HCT116 (cell line): ENCODE results near the gene SEC62. TPM values are rescaled to one million over a fixed set of nuclear protein-coding genes. Genes with fewer than 3 reads are reported as not detected.

Source experiments
- ATAC-seq: fragments of 200-7000 bp; cut with Tn5 transposase; 2 replicates; pipeline ENCODE4 v1.9.1; 2020; ENCODE audit warnings: mild to moderate bottlenecking, moderate library complexity
- BruUV-seq: library from RNA; stranded (reverse); fragments of 400-500 nt; replicated peaks from 2 replicates; lab custom pipeline; 2021; lab: Mats Ljungman, UMichigan
- CTCF ChIA-PET: fragments of 300-600 bp; sonication (Branson Sonifier 250); formaldehyde crosslinking; loops from one replicate; lab custom pipeline; 2021; ENCODE audit warnings: antibody characterized with exemption; lab: Charles Lee
- POLR2A ChIA-PET: fragments of 300-600, 350-600 bp; sonication (Branson Sonifier 250); formaldehyde crosslinking; loops from one replicate; lab custom pipeline; 2021; ENCODE audit warnings: antibody characterized with exemption; lab: Charles Lee
- RAD21 ChIA-PET, 2 experiments: fragments of 300-600 bp; sonication (Branson Sonifier 250); formaldehyde crosslinking; loops; one replicate each; lab custom pipeline; 2023; ENCODE audit warnings: low total read pairs in 2 of 2; ENCODE audit not compliant: uncharacterized antibody in 2 of 2, unreplicated experiment in 2 of 2, low non-redundant PET in 1 of 2; lab: Charles Lee
- DNase-seq: peaks from one replicate; pipeline ENCODE4 v3.0.0-alpha.2; 2010; ENCODE audit warnings: low read depth, low spot score
- H2AFZ ChIP-seq: fragments of 200-600 bp; shearing (Covaris generic), sonication (generic); 2 replicates; pipeline ENCODE4 v1.6.1; 2017; ENCODE audit warnings: low read depth, mixed run types, mixed read lengths, antibody characterized with exemption, low read length; ENCODE audit not compliant: poor library complexity, severe bottlenecking
- H3K27ac ChIP-seq: 2 replicates; pipeline ENCODE4 v1.5.1; 2012; ENCODE audit warnings: low read depth, low read length
- H3K27me3 ChIP-seq: fragments of 200-600 bp; sonication (generic); 2 replicates; pipeline ENCODE4 v1.6.1; 2016; ENCODE audit warnings: mixed run types, low read length, mixed read lengths; ENCODE audit not compliant: insufficient read depth
- H3K36me3 ChIP-seq, 2 experiments: fragments of 200-500 bp in 1 of 2; fragments of 200-600 bp in 1 of 2; sonication (Bioruptor generic) in 1 of 2; sonication (generic) in 1 of 2; 2 replicates each; pipeline versions ENCODE4 v1.5.1 to v1.6.1; 2014 to 2016; ENCODE audit warnings: low read length in 2 of 2, inconsistent platforms in 1 of 2, mixed read lengths in 1 of 2, mixed run types in 1 of 2; ENCODE audit not compliant: insufficient read depth in 2 of 2, control insufficient read depth in 1 of 2
- H3K4me1 ChIP-seq, 2 experiments: fragments of 200-600 bp in 1 of 2; sonication (generic) in 1 of 2; 2 replicates each; pipeline versions ENCODE4 v1.5.1 to v1.6.1; 2012 to 2017; ENCODE audit warnings: low read length in 2 of 2, inconsistent platforms in 1 of 2, mild to moderate bottlenecking in 1 of 2, mixed read lengths in 1 of 2, mixed run types in 1 of 2, moderate library complexity in 1 of 2; ENCODE audit not compliant: insufficient read depth in 2 of 2, control insufficient read depth in 1 of 2
- H3K4me2 ChIP-seq: fragments of 200-600 bp; sonication (generic); 2 replicates; pipeline ENCODE4 v1.6.1; 2017; ENCODE audit warnings: mixed run types, low read length, mixed read lengths
- H3K4me3 ChIP-seq, 2 experiments: fragments of 200-600 bp in 1 of 2; sonication (generic) in 1 of 2; replicated peaks in 1 of 2; 2 replicates each; pipeline ENCODE4 v1.5.1; 2011 to 2016; ENCODE audit warnings: low read length in 2 of 2, control low read depth in 1 of 2, low read depth in 1 of 2, mild to moderate bottlenecking in 1 of 2, mixed read lengths in 1 of 2, mixed run types in 1 of 2
- H3K79me2 ChIP-seq: fragments of 200-600 bp; sonication (generic); 2 replicates; pipeline ENCODE4 v1.6.1; 2017; ENCODE audit warnings: mild to moderate bottlenecking, mixed run types, low read length, moderate library complexity, mixed read lengths; ENCODE audit not compliant: insufficient read depth
- H3K9ac ChIP-seq: fragments of 200-600 bp; sonication (generic); 2 replicates; pipeline ENCODE4 v1.6.1; 2016; ENCODE audit warnings: low read length, mixed read lengths
- H3K9me2 ChIP-seq: fragments of 200-600 bp; sonication (generic), shearing (Covaris generic); 2 replicates; pipeline ENCODE4 v1.6.1; 2017; ENCODE audit warnings: mixed run types, mild to moderate bottlenecking, moderate library complexity; ENCODE audit not compliant: insufficient read depth
- H3K9me3 ChIP-seq, 2 experiments: fragments of 200-500 bp in 1 of 2; fragments of 200-600 bp in 1 of 2; sonication (Bioruptor generic) in 1 of 2; sonication (generic) in 1 of 2; 2 replicates each; pipeline ENCODE4 v1.6.1; 2014 to 2017; ENCODE audit warnings: low read length in 2 of 2, mixed read lengths in 2 of 2, inconsistent platforms in 1 of 2, low read depth in 1 of 2, mild to moderate bottlenecking in 1 of 2, mixed run types in 1 of 2, moderate library complexity in 1 of 2; ENCODE audit not compliant: control insufficient read depth in 1 of 2, insufficient read depth in 1 of 2
- H4K20me1 ChIP-seq: fragments of 200-600 bp; sonication (generic), shearing (Covaris generic); 2 replicates; pipeline ENCODE4 v1.6.1; 2017; ENCODE audit warnings: mixed run types, mild to moderate bottlenecking, moderate library complexity; ENCODE audit not compliant: insufficient read depth
- CBX3 ChIP-seq: IDR thresholded peaks from 2 replicates; pipeline ENCODE4 v1.6.1; 2012; ENCODE audit warnings: low read depth
- ELF1 ChIP-seq: IDR thresholded peaks from 2 replicates; pipeline ENCODE4 v1.6.1; 2012; ENCODE audit warnings: low read depth, borderline replicate concordance
- POLR2A ChIP-seq: IDR thresholded peaks from 2 replicates; pipeline ENCODE4 v1.7.0; 2011; ENCODE audit warnings: borderline replicate concordance; ENCODE audit not compliant: insufficient read depth, insufficient read length; ENCODE audit errors: extremely low read depth
- SIN3A ChIP-seq: IDR thresholded peaks from 2 replicates; pipeline ENCODE4 v1.6.1; 2012; ENCODE audit warnings: low read depth
- ZNF274 ChIP-seq: fragments of 200-500 bp; sonication (Bioruptor generic); IDR thresholded peaks from 2 replicates; pipeline ENCODE4 v1.6.1; 2014; ENCODE audit warnings: mild to moderate bottlenecking, low read depth, low read length, inconsistent platforms
- intact Hi-C: fragments of 100-400 bp; cut with micrococcal nuclease; formaldehyde crosslinking; loops from 2 replicates; pipeline ENCODE4 v1.10.0; 2022
- total RNA-seq: library from RNA; stranded (reverse); gene quantifications from one replicate; pipeline ENCODE4 v1.2.1, GENCODE V29; 2021; ENCODE audit not compliant: unreplicated experiment
- TF ChIP-seq, protein P1 (sequence below), 3 experiments: fragments of 200-600 bp in 1 of 3; sonication (generic) in 1 of 3; IDR thresholded peaks in 2 of 3; conservative IDR thresholded peaks in 1 of 3; 2 replicates each; pipeline ENCODE4 v1.5.1; 2012 to 2017; ENCODE audit warnings: low read depth in 2 of 3, low read length in 2 of 3, antibody characterized with exemption in 1 of 3, borderline replicate concordance in 1 of 3, control low read depth in 1 of 3, mild to moderate bottlenecking in 1 of 3, mixed read lengths in 1 of 3, mixed run types in 1 of 3, moderate library complexity in 1 of 3; ENCODE audit not compliant: insufficient read depth in 1 of 3
- TF ChIP-seq, protein P2 (sequence below): IDR thresholded peaks from 2 replicates; pipeline ENCODE4 v1.6.1; 2012; ENCODE audit warnings: low read depth
- TF ChIP-seq, protein P3 (sequence below): IDR thresholded peaks from 2 replicates; pipeline ENCODE4 v1.6.1; 2012
- TF ChIP-seq, protein P4 (sequence below): IDR thresholded peaks from 2 replicates; pipeline ENCODE4 v1.6.1; 2012
- TF ChIP-seq, protein P5 (sequence below): IDR thresholded peaks from 2 replicates; pipeline ENCODE4 v1.6.1; 2011; ENCODE audit warnings: mild to moderate bottlenecking, low read length, moderate library complexity; ENCODE audit not compliant: insufficient replicate concordance; ENCODE audit errors: extremely low read depth

Gene SEC62
- total RNA-seq, 1 experiment from 2014 or later = 55.4 TPM

DNA sequence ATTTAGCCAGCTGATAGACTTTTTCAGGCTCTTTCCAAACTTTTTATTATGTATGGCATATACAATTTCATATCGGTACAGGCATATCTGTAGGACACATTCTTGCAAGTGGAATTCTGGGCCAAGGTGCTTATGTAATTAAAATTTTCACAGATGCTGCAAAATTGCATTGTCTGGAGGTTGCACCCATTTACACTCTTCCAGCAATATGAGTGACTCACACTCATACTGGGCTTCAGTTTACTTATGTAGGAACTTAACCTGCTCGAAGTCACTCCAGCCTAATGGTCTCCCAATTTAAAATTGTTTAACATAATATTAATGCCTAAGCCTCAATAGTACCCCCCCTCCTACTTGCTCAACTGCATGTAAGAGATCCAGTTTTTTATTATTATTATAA is 11.2 kb upstream of the SEC62 start:
- Histone ChIP-seq H3K9me2 (no peaks in the 10 kb centered on the region), H3K4me3 (no peak overlapping the region), H3K4me2 (no peak overlapping the region), H3K27ac (no peak overlapping the region), H3K9me3 (no peaks in the 10 kb centered on the region), H3K79me2 (no peaks in the 10 kb centered on the region), H3K4me1 (no peaks in the 10 kb centered on the region), H3K9ac (no peak overlapping the region), H4K20me1 (no peaks in the 10 kb centered on the region), H2AFZ (no peak overlapping the region), H3K36me3 (no peaks in the 10 kb centered on the region), H3K27me3 (no peaks in the 10 kb centered on the region)
- ChIA-PET RAD21 (no interaction called here), CTCF (no interaction called here), POLR2A (no interaction called here)
- DNase-seq (no peak), ATAC-seq (no peak)
- TF ChIP-seq, protein P1, sequence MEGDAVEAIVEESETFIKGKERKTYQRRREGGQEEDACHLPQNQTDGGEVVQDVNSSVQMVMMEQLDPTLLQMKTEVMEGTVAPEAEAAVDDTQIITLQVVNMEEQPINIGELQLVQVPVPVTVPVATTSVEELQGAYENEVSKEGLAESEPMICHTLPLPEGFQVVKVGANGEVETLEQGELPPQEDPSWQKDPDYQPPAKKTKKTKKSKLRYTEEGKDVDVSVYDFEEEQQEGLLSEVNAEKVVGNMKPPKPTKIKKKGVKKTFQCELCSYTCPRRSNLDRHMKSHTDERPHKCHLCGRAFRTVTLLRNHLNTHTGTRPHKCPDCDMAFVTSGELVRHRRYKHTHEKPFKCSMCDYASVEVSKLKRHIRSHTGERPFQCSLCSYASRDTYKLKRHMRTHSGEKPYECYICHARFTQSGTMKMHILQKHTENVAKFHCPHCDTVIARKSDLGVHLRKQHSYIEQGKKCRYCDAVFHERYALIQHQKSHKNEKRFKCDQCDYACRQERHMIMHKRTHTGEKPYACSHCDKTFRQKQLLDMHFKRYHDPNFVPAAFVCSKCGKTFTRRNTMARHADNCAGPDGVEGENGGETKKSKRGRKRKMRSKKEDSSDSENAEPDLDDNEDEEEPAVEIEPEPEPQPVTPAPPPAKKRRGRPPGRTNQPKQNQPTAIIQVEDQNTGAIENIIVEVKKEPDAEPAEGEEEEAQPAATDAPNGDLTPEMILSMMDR (IDR thresholded peaks at IDR 0.05 in 2 of 3, conservative IDR thresholded peaks at IDR 0.05 in 1 of 3; ENCODE audit: borderline replicate concordance in 1 of 3, insufficient read depth in 1 of 3, low read depth in 2 of 3, low read length in 2 of 3) = no peak
- TF ChIP-seq, protein P2, sequence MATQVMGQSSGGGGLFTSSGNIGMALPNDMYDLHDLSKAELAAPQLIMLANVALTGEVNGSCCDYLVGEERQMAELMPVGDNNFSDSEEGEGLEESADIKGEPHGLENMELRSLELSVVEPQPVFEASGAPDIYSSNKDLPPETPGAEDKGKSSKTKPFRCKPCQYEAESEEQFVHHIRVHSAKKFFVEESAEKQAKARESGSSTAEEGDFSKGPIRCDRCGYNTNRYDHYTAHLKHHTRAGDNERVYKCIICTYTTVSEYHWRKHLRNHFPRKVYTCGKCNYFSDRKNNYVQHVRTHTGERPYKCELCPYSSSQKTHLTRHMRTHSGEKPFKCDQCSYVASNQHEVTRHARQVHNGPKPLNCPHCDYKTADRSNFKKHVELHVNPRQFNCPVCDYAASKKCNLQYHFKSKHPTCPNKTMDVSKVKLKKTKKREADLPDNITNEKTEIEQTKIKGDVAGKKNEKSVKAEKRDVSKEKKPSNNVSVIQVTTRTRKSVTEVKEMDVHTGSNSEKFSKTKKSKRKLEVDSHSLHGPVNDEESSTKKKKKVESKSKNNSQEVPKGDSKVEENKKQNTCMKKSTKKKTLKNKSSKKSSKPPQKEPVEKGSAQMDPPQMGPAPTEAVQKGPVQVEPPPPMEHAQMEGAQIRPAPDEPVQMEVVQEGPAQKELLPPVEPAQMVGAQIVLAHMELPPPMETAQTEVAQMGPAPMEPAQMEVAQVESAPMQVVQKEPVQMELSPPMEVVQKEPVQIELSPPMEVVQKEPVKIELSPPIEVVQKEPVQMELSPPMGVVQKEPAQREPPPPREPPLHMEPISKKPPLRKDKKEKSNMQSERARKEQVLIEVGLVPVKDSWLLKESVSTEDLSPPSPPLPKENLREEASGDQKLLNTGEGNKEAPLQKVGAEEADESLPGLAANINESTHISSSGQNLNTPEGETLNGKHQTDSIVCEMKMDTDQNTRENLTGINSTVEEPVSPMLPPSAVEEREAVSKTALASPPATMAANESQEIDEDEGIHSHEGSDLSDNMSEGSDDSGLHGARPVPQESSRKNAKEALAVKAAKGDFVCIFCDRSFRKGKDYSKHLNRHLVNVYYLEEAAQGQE = no peak
- TF ChIP-seq, protein P3, sequence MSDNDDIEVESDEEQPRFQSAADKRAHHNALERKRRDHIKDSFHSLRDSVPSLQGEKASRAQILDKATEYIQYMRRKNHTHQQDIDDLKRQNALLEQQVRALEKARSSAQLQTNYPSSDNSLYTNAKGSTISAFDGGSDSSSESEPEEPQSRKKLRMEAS = no peak
- no peak for TF ChIP-seq POLR2A
- TF ChIP-seq, protein P4, sequence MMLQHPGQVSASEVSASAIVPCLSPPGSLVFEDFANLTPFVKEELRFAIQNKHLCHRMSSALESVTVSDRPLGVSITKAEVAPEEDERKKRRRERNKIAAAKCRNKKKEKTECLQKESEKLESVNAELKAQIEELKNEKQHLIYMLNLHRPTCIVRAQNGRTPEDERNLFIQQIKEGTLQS = no peak
- no peak for TF ChIP-seq ELF1
- no peak for TF ChIP-seq ZNF274
- no peak for TF ChIP-seq CBX3
- TF ChIP-seq, protein P5, sequence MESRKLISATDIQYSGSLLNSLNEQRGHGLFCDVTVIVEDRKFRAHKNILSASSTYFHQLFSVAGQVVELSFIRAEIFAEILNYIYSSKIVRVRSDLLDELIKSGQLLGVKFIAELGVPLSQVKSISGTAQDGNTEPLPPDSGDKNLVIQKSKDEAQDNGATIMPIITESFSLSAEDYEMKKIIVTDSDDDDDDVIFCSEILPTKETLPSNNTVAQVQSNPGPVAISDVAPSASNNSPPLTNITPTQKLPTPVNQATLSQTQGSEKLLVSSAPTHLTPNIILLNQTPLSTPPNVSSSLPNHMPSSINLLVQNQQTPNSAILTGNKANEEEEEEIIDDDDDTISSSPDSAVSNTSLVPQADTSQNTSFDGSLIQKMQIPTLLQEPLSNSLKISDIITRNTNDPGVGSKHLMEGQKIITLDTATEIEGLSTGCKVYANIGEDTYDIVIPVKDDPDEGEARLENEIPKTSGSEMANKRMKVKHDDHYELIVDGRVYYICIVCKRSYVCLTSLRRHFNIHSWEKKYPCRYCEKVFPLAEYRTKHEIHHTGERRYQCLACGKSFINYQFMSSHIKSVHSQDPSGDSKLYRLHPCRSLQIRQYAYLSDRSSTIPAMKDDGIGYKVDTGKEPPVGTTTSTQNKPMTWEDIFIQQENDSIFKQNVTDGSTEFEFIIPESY = no peak
- no peak for TF ChIP-seq SIN3A
- intact Hi-C loops = no loop called here
- BruUV-seq = no TSS peak
